PC-3 (cell line): ENCODE results near the gene RYR2. TPM values are rescaled to one million over a fixed set of nuclear protein-coding genes. Genes with fewer than 3 reads are reported as not detected.

Experiments
- ATAC-seq: fragments of 200-7000 bp; cut with Tn5 transposase; 2 replicates; pipeline ENCODE4 v1.9.1; 2020; ENCODE audit warnings: mild to moderate bottlenecking, moderate library complexity
- BruUV-seq: library from RNA; stranded (reverse); fragments of 400-500 nt; replicated peaks from 2 replicates; lab custom pipeline; 2021; lab: Mats Ljungman, UMichigan
- CTCF ChIA-PET: fragments of 300-600 bp; sonication (Branson Sonifier 250); formaldehyde crosslinking; loops from one replicate; lab custom pipeline; 2022; ENCODE audit warnings: antibody characterized with exemption; lab: Charles Lee
- POLR2A ChIA-PET: fragments of 300-600 bp; sonication (Branson Sonifier 250); formaldehyde crosslinking; loops from one replicate; lab custom pipeline; 2022; ENCODE audit warnings: antibody characterized with exemption; ENCODE audit not compliant: unreplicated experiment; lab: Charles Lee
- DNase-seq: peaks from one replicate; pipeline ENCODE4 v3.0.0-alpha.2; 2015
- H2AFZ ChIP-seq: fragments of 300-600 bp; sonication (generic); 2 replicates; pipeline ENCODE4 v1.6.0; 2016; ENCODE audit warnings: antibody characterized with exemption, low read length
- H3F3A ChIP-seq: fragments of 300-600 bp; sonication (generic); one replicate; pipeline ENCODE4 v1.6.0; 2017; ENCODE audit warnings: antibody characterized with exemption, low read length, control low read depth, mild to moderate bottlenecking; ENCODE audit not compliant: unreplicated experiment
- H3K27ac ChIP-seq: fragments of 300-600 bp; sonication (generic); 2 replicates; pipeline ENCODE4 v1.5.1; 2016; ENCODE audit warnings: mild to moderate bottlenecking, low read length
- H3K27me3 ChIP-seq: fragments of 300-600 bp; sonication (generic); 2 replicates; pipeline ENCODE4 v1.6.1; 2016; ENCODE audit warnings: low read length, mixed read lengths
- H3K36me3 ChIP-seq: fragments of 300-600 bp; sonication (generic); 2 replicates; pipeline ENCODE4 v1.6.1; 2016; ENCODE audit warnings: low read depth, mixed run types, low read length, mixed read lengths
- H3K4me1 ChIP-seq: fragments of 300-600 bp; sonication (generic); 2 replicates; pipeline ENCODE4 v1.5.1; 2016; ENCODE audit warnings: low read length; ENCODE audit not compliant: insufficient read depth
- H3K4me2 ChIP-seq: fragments of 300-600 bp; sonication (generic); 2 replicates; pipeline ENCODE4 v1.6.0; 2016; ENCODE audit warnings: low read length
- H3K4me3 ChIP-seq: fragments of 300-600 bp; sonication (generic); 2 replicates; pipeline ENCODE4 v1.5.1; 2016; ENCODE audit warnings: mild to moderate bottlenecking, low read length, mixed read lengths
- H3K79me2 ChIP-seq: fragments of 300-600 bp; sonication (generic); 2 replicates; pipeline ENCODE4 v1.6.1; 2017; ENCODE audit warnings: low read length, mixed read lengths
- H3K9ac ChIP-seq: fragments of 300-600 bp; sonication (generic); 2 replicates; pipeline ENCODE4 v1.6.0; 2016; ENCODE audit warnings: mild to moderate bottlenecking, low read length
- H3K9me2 ChIP-seq: fragments of 300-600 bp; sonication (generic); replicated peaks from 2 replicates; pipeline ENCODE4 v1.6.1; 2016; ENCODE audit warnings: mixed run types, low read length, mixed read lengths
- H3K9me3 ChIP-seq: fragments of 300-600 bp; sonication (generic); 2 replicates; pipeline ENCODE4 v1.6.1; 2016; ENCODE audit warnings: low read length, mixed read lengths
- H4K20me1 ChIP-seq: fragments of 300-600 bp; sonication (generic); 2 replicates; pipeline ENCODE4 v1.6.1; 2016; ENCODE audit warnings: low read length, mixed read lengths
- EZH2 ChIP-seq: fragments of 300-600 bp; sonication (generic); IDR thresholded peaks from one replicate; pipeline ENCODE4 v1.6.1; 2017; ENCODE audit warnings: antibody characterized with exemption, mild to moderate bottlenecking, low read length; ENCODE audit not compliant: unreplicated experiment
- EZH2phosphoT487 ChIP-seq: fragments of 300-600 bp; sonication (generic); IDR thresholded peaks from 2 replicates; pipeline ENCODE4 v1.6.1; 2018; ENCODE audit warnings: mild to moderate bottlenecking, antibody characterized with exemption, low read length, borderline replicate concordance
- intact Hi-C: fragments of 100-400 bp; cut with micrococcal nuclease; formaldehyde crosslinking; loops from 2 replicates; pipeline ENCODE4 v1.9.0; 2023
- microRNA-seq: library from miRNA; unstranded; fragments of <30 nt; microRNA quantifications from one replicate; pipeline ENCODE4 v1.1.0, GENCODE V29; 2020; ENCODE audit not compliant: unreplicated experiment
- total RNA-seq: library from RNA; depleted of rRNA; stranded (reverse); fragments of >200 nt; gene quantifications from 2 replicates; pipeline ENCODE4 v1.2.3, GENCODE V29; 2014; rRNA removed
- TF ChIP-seq, protein P1 (sequence below): fragments of 300-600 bp; sonication (generic); conservative IDR thresholded peaks from 2 replicates; pipeline ENCODE4 v1.5.1; 2017; ENCODE audit warnings: antibody characterized with exemption, low read depth, mild to moderate bottlenecking, low read length

Gene RYR2
- total RNA-seq, 1 experiment from 2014 or later: not detected

DNA sequence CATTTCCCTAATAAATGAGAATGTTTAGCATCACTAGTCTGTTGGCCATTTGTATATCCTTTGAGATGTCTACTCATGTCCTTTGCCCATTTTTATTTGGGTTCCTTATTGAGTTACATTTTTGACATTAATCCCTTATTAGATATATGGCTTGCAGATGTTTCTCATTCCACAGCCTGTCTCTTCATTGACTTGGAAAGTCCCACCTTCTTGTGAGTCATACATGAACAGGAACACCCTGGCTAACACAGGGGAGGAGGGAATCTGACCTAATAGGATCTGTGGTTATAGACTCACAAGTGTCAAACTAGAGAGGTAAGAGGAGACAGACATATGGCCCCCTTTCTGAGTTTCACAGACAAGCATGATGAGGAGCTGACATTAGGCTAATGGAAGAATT lies 837.2 kb downstream of the RYR2 start:
- intact Hi-C loops: loop anchor here (10.0 kb wide), 1 partner anchor 246 kb away; no protein-coding TSS in a partner anchor
- TF ChIP-seq EZH2phosphoT487 (no peak), EZH2 (no peak)
- TF ChIP-seq, protein P1, sequence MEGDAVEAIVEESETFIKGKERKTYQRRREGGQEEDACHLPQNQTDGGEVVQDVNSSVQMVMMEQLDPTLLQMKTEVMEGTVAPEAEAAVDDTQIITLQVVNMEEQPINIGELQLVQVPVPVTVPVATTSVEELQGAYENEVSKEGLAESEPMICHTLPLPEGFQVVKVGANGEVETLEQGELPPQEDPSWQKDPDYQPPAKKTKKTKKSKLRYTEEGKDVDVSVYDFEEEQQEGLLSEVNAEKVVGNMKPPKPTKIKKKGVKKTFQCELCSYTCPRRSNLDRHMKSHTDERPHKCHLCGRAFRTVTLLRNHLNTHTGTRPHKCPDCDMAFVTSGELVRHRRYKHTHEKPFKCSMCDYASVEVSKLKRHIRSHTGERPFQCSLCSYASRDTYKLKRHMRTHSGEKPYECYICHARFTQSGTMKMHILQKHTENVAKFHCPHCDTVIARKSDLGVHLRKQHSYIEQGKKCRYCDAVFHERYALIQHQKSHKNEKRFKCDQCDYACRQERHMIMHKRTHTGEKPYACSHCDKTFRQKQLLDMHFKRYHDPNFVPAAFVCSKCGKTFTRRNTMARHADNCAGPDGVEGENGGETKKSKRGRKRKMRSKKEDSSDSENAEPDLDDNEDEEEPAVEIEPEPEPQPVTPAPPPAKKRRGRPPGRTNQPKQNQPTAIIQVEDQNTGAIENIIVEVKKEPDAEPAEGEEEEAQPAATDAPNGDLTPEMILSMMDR: no peak
- ATAC-seq (peak; percentile 80), DNase-seq (peak; percentile 65)
- H3K9ac ChIP-seq: no peak overlapping the region
- H3K4me3 ChIP-seq: no peak overlapping the region
- no peaks in the 10 kb centered on the region for H4K20me1 ChIP-seq
- ChIA-PET CTCF (no interaction called here), POLR2A (no interaction called here)
- no peaks in the 10 kb centered on the region for H3K27me3 ChIP-seq
- no peak overlapping the region for H2AFZ ChIP-seq
- no peaks in the 10 kb centered on the region for H3K36me3 ChIP-seq
- H3K4me1 ChIP-seq: peaks cover 26% of the 10 kb centered on the region
- no peaks in the 10 kb centered on the region for H3K9me2 ChIP-seq
- no peak overlapping the region for H3K27ac ChIP-seq
- no peaks in the 10 kb centered on the region for H3K9me3 ChIP-seq
- H3K79me2 ChIP-seq: no peaks in the 10 kb centered on the region
- no peaks in the 10 kb centered on the region for H3F3A ChIP-seq
- peak overlapping the region; percentile 22; the same call in 1 of the 2 replicates for H3K4me2 ChIP-seq
- BruUV-seq: no TSS peak

Small RNAs within 50 kb of the gene (microRNA-seq; reads per million reads assigned to microRNA genes)
- gene MIR4428: not detected

Other genes starting within 250 kb of the RYR2 start
- gene MTR, start 246.9 kb upstream of the RYR2 start, total RNA-seq: 14.2 and 15.6 TPM in 2 replicates
- not detected in 2 replicates for gene MT1HL1, start 37.7 kb upstream of the RYR2 start, total RNA-seq